HCT116 (cell line): Measurements from ENCODE around the gene VMP1. TPM values are rescaled to one million over a fixed set of nuclear protein-coding genes. Genes with fewer than 3 reads are reported as not detected.

ENCODE experiments used
- ATAC-seq: fragments of 200-7000 bp; cut with Tn5 transposase; 2 replicates; pipeline ENCODE4 v1.9.1; 2020; ENCODE audit warnings: mild to moderate bottlenecking, moderate library complexity
- BruUV-seq: library from RNA; stranded (reverse); fragments of 400-500 nt; replicated peaks from 2 replicates; lab custom pipeline; 2021; lab: Mats Ljungman, UMichigan
- CTCF ChIA-PET: fragments of 300-600 bp; sonication (Branson Sonifier 250); formaldehyde crosslinking; loops from one replicate; lab custom pipeline; 2021; ENCODE audit warnings: antibody characterized with exemption; lab: Charles Lee
- POLR2A ChIA-PET: fragments of 300-600, 350-600 bp; sonication (Branson Sonifier 250); formaldehyde crosslinking; loops from one replicate; lab custom pipeline; 2021; ENCODE audit warnings: antibody characterized with exemption; lab: Charles Lee
- RAD21 ChIA-PET, 2 experiments: fragments of 300-600 bp; sonication (Branson Sonifier 250); formaldehyde crosslinking; loops; one replicate each; lab custom pipeline; 2023; ENCODE audit warnings: low total read pairs in 2 of 2; ENCODE audit not compliant: uncharacterized antibody in 2 of 2, unreplicated experiment in 2 of 2, low non-redundant PET in 1 of 2; lab: Charles Lee
- DNase-seq: peaks from one replicate; pipeline ENCODE4 v3.0.0-alpha.2; 2010; ENCODE audit warnings: low read depth, low spot score
- H2AFZ ChIP-seq: fragments of 200-600 bp; shearing (Covaris generic), sonication (generic); 2 replicates; pipeline ENCODE4 v1.6.1; 2017; ENCODE audit warnings: low read depth, mixed run types, mixed read lengths, antibody characterized with exemption, low read length; ENCODE audit not compliant: poor library complexity, severe bottlenecking
- H3K27ac ChIP-seq: 2 replicates; pipeline ENCODE4 v1.5.1; 2012; ENCODE audit warnings: low read depth, low read length
- H3K27me3 ChIP-seq: fragments of 200-600 bp; sonication (generic); 2 replicates; pipeline ENCODE4 v1.6.1; 2016; ENCODE audit warnings: mixed run types, low read length, mixed read lengths; ENCODE audit not compliant: insufficient read depth
- H3K36me3 ChIP-seq, 2 experiments: fragments of 200-500 bp in 1 of 2; fragments of 200-600 bp in 1 of 2; sonication (Bioruptor generic) in 1 of 2; sonication (generic) in 1 of 2; 2 replicates each; pipeline versions ENCODE4 v1.5.1 to v1.6.1; 2014 to 2016; ENCODE audit warnings: low read length in 2 of 2, inconsistent platforms in 1 of 2, mixed read lengths in 1 of 2, mixed run types in 1 of 2; ENCODE audit not compliant: insufficient read depth in 2 of 2, control insufficient read depth in 1 of 2
- H3K4me1 ChIP-seq, 2 experiments: fragments of 200-600 bp in 1 of 2; sonication (generic) in 1 of 2; 2 replicates each; pipeline versions ENCODE4 v1.5.1 to v1.6.1; 2012 to 2017; ENCODE audit warnings: low read length in 2 of 2, inconsistent platforms in 1 of 2, mild to moderate bottlenecking in 1 of 2, mixed read lengths in 1 of 2, mixed run types in 1 of 2, moderate library complexity in 1 of 2; ENCODE audit not compliant: insufficient read depth in 2 of 2, control insufficient read depth in 1 of 2
- H3K4me2 ChIP-seq: fragments of 200-600 bp; sonication (generic); 2 replicates; pipeline ENCODE4 v1.6.1; 2017; ENCODE audit warnings: mixed run types, low read length, mixed read lengths
- H3K4me3 ChIP-seq, 2 experiments: fragments of 200-600 bp in 1 of 2; sonication (generic) in 1 of 2; replicated peaks in 1 of 2; 2 replicates each; pipeline ENCODE4 v1.5.1; 2011 to 2016; ENCODE audit warnings: low read length in 2 of 2, control low read depth in 1 of 2, low read depth in 1 of 2, mild to moderate bottlenecking in 1 of 2, mixed read lengths in 1 of 2, mixed run types in 1 of 2
- H3K79me2 ChIP-seq: fragments of 200-600 bp; sonication (generic); 2 replicates; pipeline ENCODE4 v1.6.1; 2017; ENCODE audit warnings: mild to moderate bottlenecking, mixed run types, low read length, moderate library complexity, mixed read lengths; ENCODE audit not compliant: insufficient read depth
- H3K9ac ChIP-seq: fragments of 200-600 bp; sonication (generic); 2 replicates; pipeline ENCODE4 v1.6.1; 2016; ENCODE audit warnings: low read length, mixed read lengths
- H3K9me2 ChIP-seq: fragments of 200-600 bp; sonication (generic), shearing (Covaris generic); 2 replicates; pipeline ENCODE4 v1.6.1; 2017; ENCODE audit warnings: mixed run types, mild to moderate bottlenecking, moderate library complexity; ENCODE audit not compliant: insufficient read depth
- H3K9me3 ChIP-seq, 2 experiments: fragments of 200-500 bp in 1 of 2; fragments of 200-600 bp in 1 of 2; sonication (Bioruptor generic) in 1 of 2; sonication (generic) in 1 of 2; 2 replicates each; pipeline ENCODE4 v1.6.1; 2014 to 2017; ENCODE audit warnings: low read length in 2 of 2, mixed read lengths in 2 of 2, inconsistent platforms in 1 of 2, low read depth in 1 of 2, mild to moderate bottlenecking in 1 of 2, mixed run types in 1 of 2, moderate library complexity in 1 of 2; ENCODE audit not compliant: control insufficient read depth in 1 of 2, insufficient read depth in 1 of 2
- H4K20me1 ChIP-seq: fragments of 200-600 bp; sonication (generic), shearing (Covaris generic); 2 replicates; pipeline ENCODE4 v1.6.1; 2017; ENCODE audit warnings: mixed run types, mild to moderate bottlenecking, moderate library complexity; ENCODE audit not compliant: insufficient read depth
- ATF3 ChIP-seq: IDR thresholded peaks from 2 replicates; pipeline ENCODE4 v1.6.1; 2012
- FOSL1 ChIP-seq: IDR thresholded peaks from 2 replicates; pipeline ENCODE4 v1.6.1; 2012; ENCODE audit warnings: low read depth
- SIN3A ChIP-seq: IDR thresholded peaks from 2 replicates; pipeline ENCODE4 v1.6.1; 2012; ENCODE audit warnings: low read depth
- SP1 ChIP-seq: IDR thresholded peaks from 2 replicates; pipeline ENCODE4 v1.6.1; 2012; ENCODE audit warnings: low read depth
- YY1 ChIP-seq: IDR thresholded peaks from 2 replicates; pipeline ENCODE4 v1.6.1; 2011; ENCODE audit warnings: low read length, low read depth, moderate library complexity, mild to moderate bottlenecking; ENCODE audit not compliant: insufficient replicate concordance; ENCODE audit errors: extremely low read depth
- ZBTB33 ChIP-seq: IDR thresholded peaks from 2 replicates; pipeline ENCODE4 v1.6.1; 2011; ENCODE audit warnings: mild to moderate bottlenecking, low read length, moderate library complexity; ENCODE audit not compliant: insufficient replicate concordance; ENCODE audit errors: extremely low read depth
- intact Hi-C: fragments of 100-400 bp; cut with micrococcal nuclease; formaldehyde crosslinking; loops from 2 replicates; pipeline ENCODE4 v1.10.0; 2022
- total RNA-seq: library from RNA; stranded (reverse); gene quantifications from one replicate; pipeline ENCODE4 v1.2.1, GENCODE V29; 2021; ENCODE audit not compliant: unreplicated experiment
- TF ChIP-seq, protein P1 (sequence below): IDR thresholded peaks from 2 replicates; pipeline ENCODE4 v1.6.1; 2012; ENCODE audit warnings: low read depth

Gene VMP1
- total RNA-seq, 1 experiment from 2014 or later = 366 TPM

- Histone ChIP-seq H3K27me3 (no peaks in the 10 kb centered on the region), H4K20me1 (no peaks in the 10 kb centered on the region), H3K79me2 (peaks cover 8% of the 10 kb centered on the region; the same call in 1 of the 2 replicates), H3K4me2 (no peak overlapping the region), H3K9me3 (no peaks in the 10 kb centered on the region), H3K36me3 (peaks cover 28 to 33% of the 10 kb centered on the region in 2 experiments; a peak in 3 of 4 replicates), H3K4me3 (no peak overlapping the region), H3K27ac (no peak overlapping the region), H3K9ac (no peak overlapping the region), H3K4me1 (no peaks in the 10 kb centered on the region), H2AFZ (no peak overlapping the region), H3K9me2 (no peaks in the 10 kb centered on the region)
- DNase-seq (no peak), ATAC-seq (no peak)
- ChIA-PET RAD21 (no interaction called here), CTCF (no interaction called here), POLR2A (no interaction called here)
- TF ChIP-seq ZBTB33 (no peak), FOSL1 (no peak), ATF3 (no peak), YY1 (no peak), SIN3A (no peak), SP1 (no peak)
- TF ChIP-seq, protein P1, sequence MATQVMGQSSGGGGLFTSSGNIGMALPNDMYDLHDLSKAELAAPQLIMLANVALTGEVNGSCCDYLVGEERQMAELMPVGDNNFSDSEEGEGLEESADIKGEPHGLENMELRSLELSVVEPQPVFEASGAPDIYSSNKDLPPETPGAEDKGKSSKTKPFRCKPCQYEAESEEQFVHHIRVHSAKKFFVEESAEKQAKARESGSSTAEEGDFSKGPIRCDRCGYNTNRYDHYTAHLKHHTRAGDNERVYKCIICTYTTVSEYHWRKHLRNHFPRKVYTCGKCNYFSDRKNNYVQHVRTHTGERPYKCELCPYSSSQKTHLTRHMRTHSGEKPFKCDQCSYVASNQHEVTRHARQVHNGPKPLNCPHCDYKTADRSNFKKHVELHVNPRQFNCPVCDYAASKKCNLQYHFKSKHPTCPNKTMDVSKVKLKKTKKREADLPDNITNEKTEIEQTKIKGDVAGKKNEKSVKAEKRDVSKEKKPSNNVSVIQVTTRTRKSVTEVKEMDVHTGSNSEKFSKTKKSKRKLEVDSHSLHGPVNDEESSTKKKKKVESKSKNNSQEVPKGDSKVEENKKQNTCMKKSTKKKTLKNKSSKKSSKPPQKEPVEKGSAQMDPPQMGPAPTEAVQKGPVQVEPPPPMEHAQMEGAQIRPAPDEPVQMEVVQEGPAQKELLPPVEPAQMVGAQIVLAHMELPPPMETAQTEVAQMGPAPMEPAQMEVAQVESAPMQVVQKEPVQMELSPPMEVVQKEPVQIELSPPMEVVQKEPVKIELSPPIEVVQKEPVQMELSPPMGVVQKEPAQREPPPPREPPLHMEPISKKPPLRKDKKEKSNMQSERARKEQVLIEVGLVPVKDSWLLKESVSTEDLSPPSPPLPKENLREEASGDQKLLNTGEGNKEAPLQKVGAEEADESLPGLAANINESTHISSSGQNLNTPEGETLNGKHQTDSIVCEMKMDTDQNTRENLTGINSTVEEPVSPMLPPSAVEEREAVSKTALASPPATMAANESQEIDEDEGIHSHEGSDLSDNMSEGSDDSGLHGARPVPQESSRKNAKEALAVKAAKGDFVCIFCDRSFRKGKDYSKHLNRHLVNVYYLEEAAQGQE = no peak
- intact Hi-C loops = no loop called here
- no TSS peak for BruUV-seq
These were observed 177.4 kb downstream of the VMP1 start for GRCh38 chr17:59884861-59885260.
